Brain microvascular endothelial cell (primary cell): Measurements from ENCODE around the gene ZNF521.

Experiments used
- DNase-seq: peaks from one replicate; pipeline ENCODE4 v3.0.0-alpha.2; 2020
- H3K27ac ChIP-seq: fragments of 250-450 bp; sonication (Bioruptor Pico); 2 replicates; pipeline ENCODE4 v1.5.1; 2020; ENCODE audit warnings: mild to moderate bottlenecking, moderate library complexity
- H3K27me3 ChIP-seq: fragments of 250-450 bp; sonication (Bioruptor Pico); replicated peaks from 2 replicates; pipeline ENCODE4 v1.5.1; 2020; ENCODE audit warnings: mild to moderate bottlenecking
- H3K36me3 ChIP-seq: fragments of 250-450 bp; sonication (Bioruptor Pico); replicated peaks from 2 replicates; pipeline ENCODE4 v1.5.1; 2020; ENCODE audit warnings: mild to moderate bottlenecking
- H3K4me3 ChIP-seq: 2 replicates; pipeline ENCODE4 v1.5.1; 2011; ENCODE audit warnings: low read depth, mild to moderate bottlenecking, control low read depth, low read length, moderate library complexity
- in situ Hi-C: cut with HindIII; loops from 2 replicates; pipeline ENCODE4 v1.10.0; 2017; ENCODE audit warnings: low sequenced_read_pairs, low pct_ligation_motif_present
- TF ChIP-seq, protein P1 (sequence below): IDR thresholded peaks from 2 replicates; pipeline ENCODE4 v1.5.1; 2011; ENCODE audit warnings: low read depth, mild to moderate bottlenecking, moderate library complexity, low read length, control low read depth, inconsistent platforms; ENCODE audit errors: missing control alignments

ZNF521 gene

DNA sequence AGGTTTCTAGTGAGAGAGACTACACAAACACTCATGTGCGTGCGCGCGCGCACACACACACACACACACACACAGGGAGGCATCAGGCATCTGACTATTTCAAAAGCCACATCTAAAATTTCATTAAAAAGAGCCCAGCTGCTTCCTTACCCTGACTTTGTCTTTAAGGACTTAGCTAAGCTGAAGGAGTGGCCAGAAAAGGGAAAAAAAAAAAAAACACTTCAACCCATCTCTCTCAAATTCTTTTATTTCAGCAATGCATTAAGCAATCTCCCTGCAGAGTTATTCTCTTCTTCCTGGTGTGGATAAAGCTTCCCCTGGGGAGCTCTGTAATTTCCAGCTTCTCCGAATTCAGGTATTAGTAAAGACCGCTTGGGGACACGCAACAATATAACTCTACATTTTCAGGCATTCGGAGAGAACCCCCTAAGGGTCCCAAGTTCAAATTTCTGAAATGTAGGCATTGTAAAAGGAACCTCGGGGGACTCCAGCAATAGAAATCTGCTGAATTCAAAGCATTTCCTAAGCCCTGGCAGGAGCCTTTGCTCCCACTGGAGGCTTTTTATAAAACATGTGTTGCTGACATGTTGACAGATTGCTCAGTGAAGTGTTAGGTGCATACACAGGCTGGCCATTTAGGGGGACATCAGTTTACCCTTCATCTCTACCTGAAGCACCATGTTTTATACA is 67.0 kb downstream of the ZNF521 start:
- H3K27me3 ChIP-seq: no peaks in the 10 kb centered on the region
- H3K27ac ChIP-seq: no peak overlapping the region
- in situ Hi-C loops: no loop called here
- TF ChIP-seq, protein P1, sequence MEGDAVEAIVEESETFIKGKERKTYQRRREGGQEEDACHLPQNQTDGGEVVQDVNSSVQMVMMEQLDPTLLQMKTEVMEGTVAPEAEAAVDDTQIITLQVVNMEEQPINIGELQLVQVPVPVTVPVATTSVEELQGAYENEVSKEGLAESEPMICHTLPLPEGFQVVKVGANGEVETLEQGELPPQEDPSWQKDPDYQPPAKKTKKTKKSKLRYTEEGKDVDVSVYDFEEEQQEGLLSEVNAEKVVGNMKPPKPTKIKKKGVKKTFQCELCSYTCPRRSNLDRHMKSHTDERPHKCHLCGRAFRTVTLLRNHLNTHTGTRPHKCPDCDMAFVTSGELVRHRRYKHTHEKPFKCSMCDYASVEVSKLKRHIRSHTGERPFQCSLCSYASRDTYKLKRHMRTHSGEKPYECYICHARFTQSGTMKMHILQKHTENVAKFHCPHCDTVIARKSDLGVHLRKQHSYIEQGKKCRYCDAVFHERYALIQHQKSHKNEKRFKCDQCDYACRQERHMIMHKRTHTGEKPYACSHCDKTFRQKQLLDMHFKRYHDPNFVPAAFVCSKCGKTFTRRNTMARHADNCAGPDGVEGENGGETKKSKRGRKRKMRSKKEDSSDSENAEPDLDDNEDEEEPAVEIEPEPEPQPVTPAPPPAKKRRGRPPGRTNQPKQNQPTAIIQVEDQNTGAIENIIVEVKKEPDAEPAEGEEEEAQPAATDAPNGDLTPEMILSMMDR: no peak
- H3K36me3 ChIP-seq: no peaks in the 10 kb centered on the region
- no peak for DNase-seq
- H3K4me3 ChIP-seq: no peak overlapping the region

DNA sequence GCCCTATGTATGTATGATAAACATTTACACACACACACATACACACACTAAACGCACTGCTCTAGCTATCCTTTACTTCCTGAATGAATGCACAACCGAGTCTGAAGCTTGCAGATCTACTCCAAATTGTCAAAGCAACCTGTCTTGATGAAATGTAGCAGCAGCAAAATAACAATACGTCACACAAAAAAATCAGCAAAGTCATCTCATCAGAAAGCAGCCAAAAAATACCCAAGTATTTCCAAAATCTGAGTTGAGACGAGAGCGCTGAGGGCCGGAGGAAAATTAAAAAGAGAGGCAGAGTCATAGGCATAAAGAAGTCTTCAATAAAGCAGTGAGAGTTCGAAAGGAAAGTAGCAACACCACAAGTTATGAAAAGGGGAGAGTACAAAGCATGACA is 67.7 kb downstream of the ZNF521 start:
- DNase-seq: no peak
- Histone ChIP-seq H3K27me3 (no peaks in the 10 kb centered on the region), H3K27ac (no peak overlapping the region), H3K4me3 (no peak overlapping the region), H3K36me3 (no peaks in the 10 kb centered on the region)
- in situ Hi-C loops: no loop called here
- TF ChIP-seq, protein P1: no peak

DNA sequence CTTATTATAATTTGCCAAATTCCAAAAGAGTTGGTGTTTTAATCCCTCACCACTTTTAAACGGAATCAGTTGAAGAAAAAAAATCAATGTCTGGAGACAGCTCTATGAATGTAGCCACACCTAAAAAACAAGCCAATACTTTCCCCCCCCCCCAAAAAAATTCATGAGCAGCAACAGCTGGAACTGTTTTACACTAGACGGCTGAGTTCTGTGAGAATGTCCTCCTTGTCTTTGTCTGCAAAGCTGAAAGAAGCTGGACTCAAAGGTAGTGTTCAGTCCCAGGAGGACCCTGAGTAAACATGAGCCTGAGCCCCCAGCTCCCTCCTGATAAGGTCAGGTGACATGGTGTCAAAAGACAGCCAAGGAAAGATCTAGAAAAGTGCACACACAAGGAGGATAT is 68.2 kb downstream of the ZNF521 start:
- Histone ChIP-seq H3K27ac (no peak overlapping the region), H3K27me3 (no peaks in the 10 kb centered on the region), H3K36me3 (no peaks in the 10 kb centered on the region), H3K4me3 (no peak overlapping the region)
- TF ChIP-seq, protein P1: no peak
- no peak for DNase-seq
- in situ Hi-C loops: no loop called here

DNA sequence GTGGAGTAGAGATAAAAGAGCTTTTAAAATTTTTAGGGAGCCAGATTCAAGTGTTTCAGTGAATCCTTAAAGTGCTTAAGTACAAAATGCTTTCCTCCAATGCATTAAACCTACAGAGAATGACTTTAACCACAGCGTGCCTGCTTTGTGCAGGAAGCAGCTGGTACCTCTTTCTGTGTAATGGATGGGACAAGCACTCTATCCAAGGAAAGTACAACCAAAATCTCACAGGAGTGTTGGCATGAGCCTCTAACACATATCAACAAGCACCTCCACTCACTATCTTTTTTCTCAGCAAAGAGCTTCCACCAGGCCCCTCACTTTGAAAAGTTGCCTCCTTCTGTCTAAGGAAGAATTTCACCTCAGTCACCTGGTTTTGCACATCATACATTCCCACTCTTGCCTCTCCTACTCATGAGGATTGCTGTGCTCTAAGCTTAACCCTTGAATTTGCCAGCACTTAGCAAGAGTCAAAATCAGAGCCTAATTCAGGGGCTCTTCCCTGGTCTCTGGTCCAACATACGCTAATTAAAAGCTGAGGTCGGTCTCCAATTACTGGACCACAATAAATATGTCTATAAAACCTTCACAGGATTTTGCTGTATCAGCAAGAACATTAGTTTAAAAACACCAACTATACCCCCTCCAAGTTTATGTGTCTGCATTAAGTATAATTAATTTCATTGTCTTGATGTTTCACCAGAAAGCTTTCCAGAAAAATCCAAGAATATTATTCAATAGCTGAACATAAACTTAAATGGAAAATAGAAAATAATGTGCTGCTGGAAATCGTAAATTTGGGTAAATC is 68.9 kb downstream of the ZNF521 start:
- H3K27ac ChIP-seq: no peak overlapping the region
- TF ChIP-seq, protein P1: no peak

DNA sequence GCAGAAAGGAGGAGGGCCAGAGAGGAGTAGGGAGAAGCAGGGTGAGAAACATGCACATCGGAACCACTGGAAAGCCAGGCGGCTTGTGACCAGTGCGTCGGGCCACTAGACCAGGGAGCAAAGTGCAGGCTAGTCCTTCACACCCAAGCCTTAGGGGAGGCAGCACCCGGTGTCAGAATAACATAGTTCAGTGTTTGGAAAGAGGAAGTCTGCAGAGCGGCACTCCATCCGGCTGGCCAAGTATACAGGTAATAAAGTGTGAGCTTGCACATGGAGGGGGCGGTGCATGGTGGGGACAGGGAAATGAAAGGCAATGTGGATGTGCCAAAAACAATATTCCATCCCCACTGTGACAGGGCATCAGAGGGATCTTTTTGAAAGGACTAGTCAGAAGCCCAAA is 69.7 kb downstream of the ZNF521 start:
- Histone ChIP-seq H3K36me3 (no peaks in the 10 kb centered on the region), H3K27ac (no peak overlapping the region), H3K27me3 (no peaks in the 10 kb centered on the region), H3K4me3 (no peak overlapping the region)
- DNase-seq: no peak
- in situ Hi-C loops: no loop called here
- TF ChIP-seq, protein P1: no peak

More for the DNA sequence above, 68.9 kb downstream of the ZNF521 start:
- H3K4me3 ChIP-seq: no peak overlapping the region
- in situ Hi-C loops: no loop called here
- no peaks in the 10 kb centered on the region for H3K27me3 ChIP-seq
- no peak for DNase-seq
- no peaks in the 10 kb centered on the region for H3K36me3 ChIP-seq
